Duodenal mucosa (tissue), 2 donors: ENCODE data around the gene PLCH2.

Experiments
- H3K27ac ChIP-seq: one replicate; pipeline ENCODE4 v1.7.0; 2013; ENCODE audit warnings: low read depth, low read length
- H3K27me3 ChIP-seq, 2 donors: one replicate each; pipeline ENCODE4 v1.7.0; 2013; ENCODE audit warnings: low read length in 2 of 2, control low read depth in 1 of 2; ENCODE audit not compliant: insufficient read depth in 2 of 2, control insufficient read depth in 1 of 2
- H3K36me3 ChIP-seq, 2 donors: one replicate each; pipeline ENCODE4 v1.7.0; 2013; ENCODE audit warnings: low read length in 2 of 2, control low read depth in 1 of 2; ENCODE audit not compliant: insufficient read depth in 2 of 2, control insufficient read depth in 1 of 2
- H3K4me1 ChIP-seq, 2 donors: one replicate each; pipeline ENCODE4 v1.7.0; 2013; ENCODE audit warnings: low read length in 2 of 2, control low read depth in 1 of 2; ENCODE audit not compliant: insufficient read depth in 2 of 2, control insufficient read depth in 1 of 2
- H3K4me3 ChIP-seq, 2 donors: one replicate each; pipeline ENCODE4 v1.7.0; 2013; ENCODE audit warnings: low read length in 2 of 2, low read depth in 1 of 2
- H3K9ac ChIP-seq, 2 donors: one replicate each; pipeline ENCODE4 v1.7.0; 2013; ENCODE audit warnings: low read length in 2 of 2, low read depth in 1 of 2
- H3K9me3 ChIP-seq, 2 donors: one replicate each; pipeline ENCODE4 v1.7.0; 2013; ENCODE audit warnings: low read length in 2 of 2, control low read depth in 1 of 2; ENCODE audit not compliant: control insufficient read depth in 1 of 2

The PLCH2 gene

GRCh38 chr1:2468041-2468472, 8.0 kb upstream of the PLCH2 start:
- no peak overlapping the region for H3K4me3 ChIP-seq
- H3K9ac ChIP-seq = no peak overlapping the region
- no peaks in the 10 kb centered on the region for H3K4me1 ChIP-seq
- no peaks in the 10 kb centered on the region for H3K9me3 ChIP-seq
- no peak overlapping the region for H3K27ac ChIP-seq
- H3K36me3 ChIP-seq = no peaks in the 10 kb centered on the region
- peaks cover 10 to 15% of the 10 kb centered on the region in 2 donors for H3K27me3 ChIP-seq

- H3K4me1 ChIP-seq = no peaks in the 10 kb centered on the region
- no peak overlapping the region for H3K4me3 ChIP-seq
- H3K9ac ChIP-seq = no peak overlapping the region
- no peaks in the 10 kb centered on the region for H3K9me3 ChIP-seq
- peaks cover 7 to 15% of the 10 kb centered on the region in 2 donors for H3K27me3 ChIP-seq
- H3K27ac ChIP-seq = no peak overlapping the region
- H3K36me3 ChIP-seq = no peaks in the 10 kb centered on the region
Measured at GRCh38 chr1:2468540-2468939, 7.5 kb upstream of the PLCH2 start.

- Histone ChIP-seq H3K36me3 (no peaks in the 10 kb centered on the region), H3K27ac (no peak overlapping the region), H3K4me1 (no peaks in the 10 kb centered on the region), H3K9me3 (no peaks in the 10 kb centered on the region), H3K27me3 (peaks cover 7 to 15% of the 10 kb centered on the region in 2 donors), H3K9ac (no peak overlapping the region), H3K4me3 (no peak overlapping the region)
Measured at GRCh38 chr1:2469103-2469940, 6.8 kb upstream of the PLCH2 start.

- H3K36me3 ChIP-seq = no peaks in the 10 kb centered on the region
- H3K27me3 ChIP-seq = peaks cover 7 to 15% of the 10 kb centered on the region in 2 donors
- no peaks in the 10 kb centered on the region for H3K9me3 ChIP-seq
- H3K9ac ChIP-seq = no peak overlapping the region
- H3K4me1 ChIP-seq = no peaks in the 10 kb centered on the region
- no peak overlapping the region for H3K4me3 ChIP-seq
- H3K27ac ChIP-seq = no peak overlapping the region
Measured at GRCh38 chr1:2470290-2471158, 5.6 kb upstream of the PLCH2 start.

DNA sequence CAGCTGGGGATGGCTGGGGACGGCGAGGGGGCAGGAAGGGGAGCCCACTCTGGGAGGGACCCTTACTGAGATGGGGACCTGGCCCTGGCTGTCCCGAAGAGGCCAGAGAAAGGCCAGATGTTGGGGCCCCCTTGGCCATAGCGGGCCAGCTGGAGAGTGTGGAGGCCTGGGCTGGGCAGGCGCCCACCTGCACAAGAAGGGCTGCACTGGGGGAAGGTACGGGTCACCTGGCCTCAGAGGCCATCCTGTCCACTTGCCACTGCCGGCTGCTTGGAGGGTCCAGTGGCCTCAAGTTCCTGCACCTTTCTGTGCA, 5.0 kb upstream of the PLCH2 start:
- no peak overlapping the region for H3K4me3 ChIP-seq
- no peak overlapping the region for H3K27ac ChIP-seq
- no peaks in the 10 kb centered on the region for H3K9me3 ChIP-seq
- H3K9ac ChIP-seq = no peak overlapping the region
- H3K4me1 ChIP-seq = no peaks in the 10 kb centered on the region
- H3K27me3 ChIP-seq = peaks cover 7 to 14% of the 10 kb centered on the region in 2 donors
- no peaks in the 10 kb centered on the region for H3K36me3 ChIP-seq

GRCh38 chr1:2471587-2472001, 4.5 kb upstream of the PLCH2 start:
- H3K4me1 ChIP-seq = no peaks in the 10 kb centered on the region
- H3K27me3 ChIP-seq = peaks cover 7 to 9% of the 10 kb centered on the region in 2 donors
- H3K9ac ChIP-seq = no peak overlapping the region
- H3K4me3 ChIP-seq = no peak overlapping the region
- H3K9me3 ChIP-seq = no peaks in the 10 kb centered on the region
- H3K36me3 ChIP-seq = no peaks in the 10 kb centered on the region
- no peak overlapping the region for H3K27ac ChIP-seq

GRCh38 chr1:2472109-2472508, 4.0 kb upstream of the PLCH2 start:
- Histone ChIP-seq H3K9me3 (no peaks in the 10 kb centered on the region), H3K4me3 (no peak overlapping the region), H3K36me3 (no peaks in the 10 kb centered on the region), H3K27ac (no peak overlapping the region), H3K9ac (no peak overlapping the region), H3K4me1 (no peaks in the 10 kb centered on the region), H3K27me3 (peaks cover 7 to 9% of the 10 kb centered on the region in 2 donors)

GRCh38 chr1:2472561-2473177, 3.4 kb upstream of the PLCH2 start:
- Histone ChIP-seq H3K4me1 (peaks cover 0 to 4% of the 10 kb centered on the region in 2 donors), H3K27me3 (peaks cover 7 to 9% of the 10 kb centered on the region in 2 donors)

DNA sequence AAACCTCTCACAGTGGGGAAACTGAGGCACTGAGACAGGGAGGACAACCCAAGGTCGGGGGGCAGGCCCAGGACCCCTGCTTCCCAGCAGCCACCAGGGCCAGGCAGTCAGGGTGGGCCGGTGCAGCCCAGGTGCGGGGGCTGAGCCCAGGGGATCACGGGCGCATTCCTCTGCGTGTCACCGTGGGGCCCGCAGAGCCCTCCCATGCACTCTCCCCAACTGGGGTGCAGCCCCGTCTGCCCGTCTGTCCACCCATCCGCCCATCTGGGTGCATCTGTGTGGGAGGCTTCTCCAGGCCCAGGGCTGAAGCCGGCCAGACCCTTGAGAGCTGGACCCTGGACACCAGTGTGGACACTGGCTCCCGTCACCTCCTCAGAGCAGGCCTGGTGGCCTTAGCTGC, 2.9 kb upstream of the PLCH2 start:
- no peak overlapping the region for H3K9ac ChIP-seq
- no peaks in the 10 kb centered on the region for H3K9me3 ChIP-seq
- H3K4me3 ChIP-seq = no peak overlapping the region
- peaks cover 5 to 9% of the 10 kb centered on the region in 2 donors for H3K27me3 ChIP-seq
- H3K36me3 ChIP-seq = no peaks in the 10 kb centered on the region
- H3K4me1 ChIP-seq = peaks cover 0 to 9% of the 10 kb centered on the region in 2 donors
- no peak overlapping the region for H3K27ac ChIP-seq

More at GRCh38 chr1:2472561-2473177, 3.4 kb upstream of the PLCH2 start:
- Histone ChIP-seq H3K9ac (no peak overlapping the region), H3K4me3 (no peak overlapping the region), H3K27ac (no peak overlapping the region), H3K36me3 (no peaks in the 10 kb centered on the region), H3K9me3 (no peaks in the 10 kb centered on the region)
